Heart right ventricle (tissue), 16 donors: ENCODE results near the gene HLA-DPA1. TPM values are rescaled to one million over a fixed set of nuclear protein-coding genes. Genes with fewer than 3 reads are reported as not detected.

Source experiments
- ATAC-seq, 8 donors: fragments of 200-7000 bp; cut with Tn5 transposase; one replicate each; pipeline ENCODE4 v1.9.1; 2020; ENCODE audit warnings: mild to moderate bottlenecking in 8 of 8, moderate library complexity in 8 of 8, moderate number of reproducible peaks in 1 of 8
- DNase-seq, 2 donors: peaks; one replicate each; pipeline ENCODE4 v3.0.0-alpha.2; 2020
- H3K27ac ChIP-seq, 10 donors: fragments of 200-600 bp; sonication (generic) in 2 of 10; one replicate each; pipeline versions ENCODE4 v1.5.0 to v1.8.0; 2020 to 2022; ENCODE audit warnings: mild to moderate bottlenecking in 3 of 10
- H3K27me3 ChIP-seq, 7 donors: fragments of 200-600 bp; one replicate each; pipeline ENCODE4 v1.8.0; 2021 to 2022; ENCODE audit warnings: mild to moderate bottlenecking in 2 of 7
- H3K36me3 ChIP-seq, 9 donors: fragments of 200-600 bp; sonication (generic) in 1 of 9; one replicate each; pipeline versions ENCODE4 v1.5.0 to v1.8.0; 2020 to 2022; ENCODE audit warnings: mild to moderate bottlenecking in 2 of 9
- H3K4me1 ChIP-seq, 9 donors: fragments of 200-600 bp; sonication (generic) in 1 of 9; one replicate each; pipeline versions ENCODE4 v1.5.0 to v1.8.0; 2020 to 2022; ENCODE audit warnings: mild to moderate bottlenecking in 4 of 9
- H3K4me3 ChIP-seq, 10 donors: fragments of 200-600 bp; sonication (generic) in 2 of 10; one replicate each; pipeline versions ENCODE4 v1.5.0 to v1.8.0; 2020 to 2022; ENCODE audit warnings: mild to moderate bottlenecking in 7 of 10, moderate library complexity in 2 of 10
- H3K9me3 ChIP-seq, 11 donors: fragments of 200-600 bp in 10 of 11; sonication (generic) in 2 of 11; one replicate each; pipeline versions ENCODE4 v1.5.0 to v1.8.0; 2013 to 2022; ENCODE audit warnings: mild to moderate bottlenecking in 2 of 11, control low read depth in 1 of 11, moderate library complexity in 1 of 11
- WGBS, 2 donors: extraction: QIAGEN DNeasy Blood & Tissue Kit; methylation state at CpG; one replicate each; pipeline ENCODE4 v1.1.7; 2013; ENCODE audit warnings: inconsistent platforms in 1 of 2; 5-methylcytosine and 5-hydroxymethylcytosine counted together
- intact Hi-C, 10 donors: fragments of 100-400 bp; cut with DNase I; formaldehyde crosslinking; loops; one replicate each; pipeline versions ENCODE4 v1.11.1 to v1.14.2; 2022
- polyA plus RNA-seq, 2 donors: library from polyadenylated mRNA; stranded (reverse); fragments of 200-250 nt; gene quantifications; one replicate each; pipeline ENCODE4 v1.2.3, GENCODE V29; 2013
- total RNA-seq, 10 donors: library from RNA; stranded (reverse); fragmentation: NEBNext Ultra II Directional in 3 of 10; extraction: Animal tissue kit (Norgen Biotek cat#: 25700) in 3 of 10; gene quantifications; one replicate each; pipeline versions ENCODE4 v1.2.1 to v1.2.4, GENCODE V29; 2021 to 2023
- TF ChIP-seq, protein P1 (sequence below), 9 donors: fragments of 200-600 bp; sonication (generic) in 2 of 9; IDR thresholded peaks; one replicate each; pipeline versions ENCODE4 v1.5.0 to v1.8.0; 2021 to 2022; ENCODE audit warnings: antibody characterized with exemption in 9 of 9, mild to moderate bottlenecking in 5 of 9, moderate library complexity in 1 of 9
- donor health status: Arrhythmogenic right ventricular cardiomyopathy.
- donor health status: ischemic (EF 13 %, LVEDD 7.1; RV severe dilation, severe dysfunction).
- donor health status: healthy with polysubstance abuse.
- donor health status: DM: no; HTN: yes; CAD: no.
- donor health status: DM: no; HTN: no; CAD: no.
- donor health status: ischemic (EF 25% LVEDD 6.9; RV normal size, moderate dysfunction).
- donor health status: ischemic (EF 25% LVEDD 5.7; RV mildly dilated, moderate dysfunction).
- donor health status: healthy.
- donor health status: DM: yes; HTN: yes; CAD: no.
- donor health status: Ischemic cardiomyopathy.
- donor health status: ischemic (EF 35%, LVEDD 5.7; RV mildly dilated, moderate dysfunction).
- donor health status: nonischemic (EF 11% LVEDD 7.7; RV severe dilation, severe dysfunction).
- donor health status: DM: yes; HTN: yes; CAD: no.
- donor health status: PGD.
- donor health status: ischemic (EF 29% LVEDD 5.4; RV normal size, mild dysfunction).
- donor health status: nonischemic (EF 23%, LVEDD 6.1; RV moderate dilation, normal function).

Gene HLA-DPA1
- total and polyA plus RNA-seq, 12 donors, result 17.8 to 328 (median 47.5) TPM

DNA sequence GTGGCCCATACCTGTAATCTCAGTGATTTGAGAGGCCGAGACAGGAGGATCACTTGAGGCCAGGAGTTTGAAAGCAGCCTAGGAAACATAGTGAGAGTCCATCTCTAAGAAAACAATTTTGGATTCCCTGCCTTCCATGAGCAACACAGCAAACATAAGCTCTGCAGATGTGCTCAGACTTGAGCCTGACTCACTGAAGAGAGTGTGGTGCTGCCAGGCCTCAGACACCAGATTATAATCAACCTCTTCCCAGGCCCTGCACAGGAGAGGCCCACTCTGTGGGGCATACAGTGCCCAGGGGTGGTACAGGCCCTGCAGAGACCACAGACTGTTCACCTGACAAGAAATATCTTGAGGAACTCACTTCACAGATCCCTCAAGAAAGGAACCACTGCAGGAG, 22.2 kb upstream of the HLA-DPA1 start:
- Histone ChIP-seq H3K9me3 (peaks cover 0 to 37% (median 11%) of the 10 kb centered on the region in 11 donors), H3K4me3 (no peak overlapping the region), H3K4me1 (no peaks in the 10 kb centered on the region), H3K27ac (no peak overlapping the region), H3K36me3 (no peaks in the 10 kb centered on the region), H3K27me3 (peaks cover 0 to 13% (median 0%) of the 10 kb centered on the region in 7 donors)
- intact Hi-C loops, result no loop called here
- 87 to 88% methylated on average over 1 of the region's 1 CpG for WGBS, 2 donors
- no peak for ATAC-seq
- TF ChIP-seq, protein P1, sequence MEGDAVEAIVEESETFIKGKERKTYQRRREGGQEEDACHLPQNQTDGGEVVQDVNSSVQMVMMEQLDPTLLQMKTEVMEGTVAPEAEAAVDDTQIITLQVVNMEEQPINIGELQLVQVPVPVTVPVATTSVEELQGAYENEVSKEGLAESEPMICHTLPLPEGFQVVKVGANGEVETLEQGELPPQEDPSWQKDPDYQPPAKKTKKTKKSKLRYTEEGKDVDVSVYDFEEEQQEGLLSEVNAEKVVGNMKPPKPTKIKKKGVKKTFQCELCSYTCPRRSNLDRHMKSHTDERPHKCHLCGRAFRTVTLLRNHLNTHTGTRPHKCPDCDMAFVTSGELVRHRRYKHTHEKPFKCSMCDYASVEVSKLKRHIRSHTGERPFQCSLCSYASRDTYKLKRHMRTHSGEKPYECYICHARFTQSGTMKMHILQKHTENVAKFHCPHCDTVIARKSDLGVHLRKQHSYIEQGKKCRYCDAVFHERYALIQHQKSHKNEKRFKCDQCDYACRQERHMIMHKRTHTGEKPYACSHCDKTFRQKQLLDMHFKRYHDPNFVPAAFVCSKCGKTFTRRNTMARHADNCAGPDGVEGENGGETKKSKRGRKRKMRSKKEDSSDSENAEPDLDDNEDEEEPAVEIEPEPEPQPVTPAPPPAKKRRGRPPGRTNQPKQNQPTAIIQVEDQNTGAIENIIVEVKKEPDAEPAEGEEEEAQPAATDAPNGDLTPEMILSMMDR (IDR thresholded peaks at IDR 0.05), result no peak
- no peak for DNase-seq

DNA sequence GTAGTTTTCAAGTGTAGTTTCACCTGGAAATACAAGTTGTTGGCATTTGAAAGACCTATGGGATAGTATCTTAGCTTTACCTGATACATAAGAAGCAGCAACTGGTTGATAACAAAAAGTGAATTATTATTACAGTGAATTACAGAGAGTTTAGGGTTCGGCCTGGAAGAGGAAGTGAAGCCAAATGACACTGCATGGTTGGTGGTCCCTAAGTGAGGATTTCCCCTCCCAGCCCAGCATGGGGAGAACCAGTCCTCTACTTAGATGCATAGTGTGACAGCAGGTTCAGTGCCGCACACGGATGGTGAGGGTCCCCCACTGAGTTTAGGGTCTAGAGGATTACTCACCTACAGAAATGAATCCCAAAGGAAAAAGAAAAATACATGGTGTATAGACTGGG, 20.4 kb upstream of the HLA-DPA1 start:
- H3K4me1 ChIP-seq, result no peaks in the 10 kb centered on the region
- H3K9me3 ChIP-seq, result peaks cover 0 to 19% (median 5%) of the 10 kb centered on the region in 11 donors
- ATAC-seq, result no peak
- TF ChIP-seq, protein P1 (IDR thresholded peaks at IDR 0.05), result no peak
- WGBS, 2 donors, result 51 to 81% methylated on average over 3 of the region's 3 CpGs
- H3K27ac ChIP-seq, result no peak overlapping the region
- no peaks in the 10 kb centered on the region for H3K36me3 ChIP-seq
- no peak for DNase-seq
- peaks cover 0 to 13% (median 0%) of the 10 kb centered on the region in 7 donors for H3K27me3 ChIP-seq
- no peak overlapping the region for H3K4me3 ChIP-seq
- intact Hi-C loops, result loop anchor here in 3 of 10 donors (2.0 to 5.0 kb wide), 2 partner anchors 81 to 207 kb away; no protein-coding TSS in a partner anchor

DNA sequence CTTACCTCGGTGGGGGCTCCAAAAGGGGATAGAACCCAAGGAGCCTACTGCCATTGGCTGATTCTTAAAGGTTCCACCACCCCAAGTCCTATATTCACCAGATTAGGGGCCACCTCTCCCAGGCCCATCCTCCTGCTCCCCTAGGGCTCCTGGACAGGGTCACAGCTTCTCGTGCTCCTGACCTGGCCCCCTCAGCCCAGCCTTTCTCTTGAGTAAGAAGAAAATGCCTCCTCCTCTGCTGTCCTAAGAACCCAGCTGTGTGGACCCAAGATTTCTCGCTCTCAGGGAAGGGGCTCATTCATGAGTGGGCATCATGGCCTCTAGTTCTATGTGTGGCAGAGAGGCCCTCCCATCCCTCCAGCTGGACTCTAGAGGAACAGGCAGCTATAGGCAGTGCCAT, 18.9 kb upstream of the HLA-DPA1 start:
- TF ChIP-seq, protein P1 (IDR thresholded peaks at IDR 0.05), result no peak
- no peaks in the 10 kb centered on the region for H3K4me1 ChIP-seq
- peaks cover 0 to 6% (median 0%) of the 10 kb centered on the region in 11 donors for H3K9me3 ChIP-seq
- H3K36me3 ChIP-seq, result peaks cover 0 to 12% (median 0%) of the 10 kb centered on the region in 9 donors
- DNase-seq (no peak), ATAC-seq (peak in 1 of 8 donors; percentile 11)
- H3K27ac ChIP-seq, result no peak overlapping the region
- WGBS, 2 donors, result 89 to 91% methylated on average over 3 of the region's 3 CpGs
- intact Hi-C loops, result loop anchor here in 3 of 10 donors (2.0 to 5.0 kb wide), 2 partner anchors 80 to 205 kb away; no protein-coding TSS in a partner anchor
- H3K4me3 ChIP-seq, result no peak overlapping the region
- H3K27me3 ChIP-seq, result peaks cover 0 to 13% (median 0%) of the 10 kb centered on the region in 7 donors

DNA sequence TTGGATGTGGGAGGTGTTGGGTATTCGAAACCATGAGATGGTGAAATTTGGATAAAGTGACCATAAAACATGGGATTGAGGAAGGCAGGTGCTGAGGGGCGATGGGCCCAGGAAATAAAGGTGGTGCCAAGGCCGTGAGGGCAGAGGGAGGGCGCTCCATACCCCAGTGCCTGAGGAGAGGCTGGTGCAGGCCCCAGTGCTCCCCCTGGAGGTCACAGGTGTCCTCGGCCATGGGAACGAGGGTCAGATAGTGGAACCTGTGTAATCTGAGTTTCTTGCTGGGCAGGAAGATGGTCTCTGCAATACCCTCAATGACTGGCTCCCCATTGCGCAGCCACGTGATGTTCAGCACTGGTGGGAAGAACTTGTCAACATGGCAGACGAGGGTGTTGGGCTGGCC, 18.5 kb upstream of the HLA-DPA1 start:
- Histone ChIP-seq H3K9me3 (peaks cover 0 to 2% (median 0%) of the 10 kb centered on the region in 11 donors), H3K36me3 (peaks cover 0 to 16% (median 0%) of the 10 kb centered on the region in 9 donors), H3K4me3 (no peak overlapping the region), H3K4me1 (no peaks in the 10 kb centered on the region), H3K27ac (no peak overlapping the region), H3K27me3 (peaks cover 0 to 13% (median 0%) of the 10 kb centered on the region in 7 donors)
- WGBS, 2 donors, result 37 to 46% methylated on average over 9 of the region's 9 CpGs
- TF ChIP-seq, protein P1 (IDR thresholded peaks at IDR 0.05), result peak in 8 of 9 donors; percentile 19 to 73 (median 61)
- intact Hi-C loops, result loop anchor here in 3 of 10 donors (2.0 to 5.0 kb wide), 2 partner anchors 79 to 205 kb away; no protein-coding TSS in a partner anchor
- ATAC-seq, result peak in 5 of 8 donors; percentile 51 to 74 (median 55)
- peak in 1 of 2 donors; percentile 43 for DNase-seq
